H9 (cell line): ENCODE measurements around the gene SURF4. TPM values are rescaled to one million over a fixed set of nuclear protein-coding genes. Genes with fewer than 3 reads are reported as not detected.

Experiments used
- DNase-seq: peaks from one replicate; pipeline ENCODE4 v3.0.0-alpha.2; 2017
- H2AFZ ChIP-seq: one replicate; pipeline ENCODE4 v1.6.1; 2013; ENCODE audit warnings: mild to moderate bottlenecking, low read length, control low read depth, moderate library complexity
- H2AK5ac ChIP-seq: 2 replicates; pipeline ENCODE4 v1.6.1; 2013; ENCODE audit warnings: low read length, control low read depth, mixed read lengths; ENCODE audit not compliant: insufficient read length
- H2BK120ac ChIP-seq: one replicate; pipeline ENCODE4 v1.6.1; 2013; ENCODE audit warnings: low read depth, mild to moderate bottlenecking, low read length, control low read depth, inconsistent platforms; ENCODE audit not compliant: poor library complexity, severe bottlenecking
- H2BK12ac ChIP-seq: 2 replicates; pipeline ENCODE4 v1.6.1; 2013; ENCODE audit warnings: low read length, control low read depth, mixed read lengths, low read depth; ENCODE audit not compliant: insufficient read length
- H2BK15ac ChIP-seq: 2 replicates; pipeline ENCODE4 v1.6.1; 2013; ENCODE audit warnings: low read depth, low read length, control low read depth
- H2BK20ac ChIP-seq: one replicate; pipeline ENCODE4 v1.6.1; 2013; ENCODE audit warnings: low read depth, mild to moderate bottlenecking, low read length, control low read depth, inconsistent platforms; ENCODE audit not compliant: poor library complexity, severe bottlenecking
- H2BK5ac ChIP-seq: 2 replicates; pipeline ENCODE4 v1.6.1; 2013; ENCODE audit warnings: low read length, control low read depth, mixed read lengths; ENCODE audit not compliant: insufficient read length
- H3K14ac ChIP-seq: 2 replicates; pipeline ENCODE4 v1.6.1; 2013; ENCODE audit warnings: low read length, control low read depth; ENCODE audit not compliant: insufficient read depth
- H3K18ac ChIP-seq: 2 replicates; pipeline ENCODE4 v1.6.1; 2013; ENCODE audit warnings: low read depth, mild to moderate bottlenecking, mixed read lengths, low read length, control low read depth; ENCODE audit not compliant: insufficient read length
- H3K23ac ChIP-seq: 2 replicates; pipeline ENCODE4 v1.6.1; 2013; ENCODE audit warnings: low read length, control low read depth, mixed read lengths, low read depth; ENCODE audit not compliant: insufficient read length
- H3K23me2 ChIP-seq: 2 replicates; pipeline ENCODE4 v1.6.1; 2013; ENCODE audit warnings: low read depth, mild to moderate bottlenecking, mixed read lengths, low read length, control low read depth; ENCODE audit not compliant: insufficient read length, poor library complexity, severe bottlenecking
- H3K27ac ChIP-seq: 2 replicates; pipeline ENCODE4 v1.5.1; 2013; ENCODE audit warnings: low read length, control low read depth, mixed read lengths, low read depth; ENCODE audit not compliant: insufficient read length
- H3K27me3 ChIP-seq: 2 replicates; pipeline ENCODE4 v1.6.1; 2013; ENCODE audit warnings: low read length, control low read depth, inconsistent platforms; ENCODE audit not compliant: insufficient read depth
- H3K4ac ChIP-seq: 2 replicates; pipeline ENCODE4 v1.6.1; 2013; ENCODE audit warnings: low read depth, mild to moderate bottlenecking, control low read depth, inconsistent platforms, low read length, moderate library complexity
- H3K4me1 ChIP-seq: 2 replicates; pipeline ENCODE4 v1.6.1; 2013; ENCODE audit warnings: low read length, control low read depth, inconsistent platforms; ENCODE audit not compliant: insufficient read depth
- H3K4me2 ChIP-seq: 2 replicates; pipeline ENCODE4 v1.6.1; 2013; ENCODE audit warnings: low read length, control low read depth, mixed read lengths; ENCODE audit not compliant: insufficient read length, insufficient read depth
- H3K56ac ChIP-seq: 2 replicates; pipeline ENCODE4 v1.6.1; 2013; ENCODE audit warnings: low read depth, mild to moderate bottlenecking, mixed read lengths, low read length, control low read depth; ENCODE audit not compliant: insufficient read length
- H3K79me1 ChIP-seq: 2 replicates; pipeline ENCODE4 v1.6.1; 2013; ENCODE audit warnings: low read depth, mild to moderate bottlenecking, moderate library complexity, low read length, control low read depth, inconsistent platforms; ENCODE audit not compliant: insufficient read depth, poor library complexity, severe bottlenecking
- H3K79me2 ChIP-seq: 2 replicates; pipeline ENCODE4 v1.6.1; 2013; ENCODE audit warnings: low read length, control low read depth, inconsistent platforms; ENCODE audit not compliant: insufficient read depth
- H3K9ac ChIP-seq: 2 replicates; pipeline ENCODE4 v1.6.1; 2013; ENCODE audit warnings: low read length, control low read depth, mixed read lengths; ENCODE audit not compliant: insufficient read length; ENCODE audit errors: extremely low read depth
- H3K9me3 ChIP-seq: one replicate; pipeline ENCODE4 v1.6.1; 2013; ENCODE audit warnings: low read depth, low read length, inconsistent platforms; ENCODE audit not compliant: control insufficient read depth
- H3T11ph ChIP-seq: one replicate; pipeline ENCODE4 v1.6.1; 2013; ENCODE audit warnings: mild to moderate bottlenecking, low read length, control low read depth, inconsistent platforms
- H4K20me1 ChIP-seq: one replicate; pipeline ENCODE4 v1.6.1; 2013; ENCODE audit not compliant: control insufficient read depth, insufficient read length, insufficient read depth
- H4K5ac ChIP-seq: 2 replicates; pipeline ENCODE4 v1.6.1; 2013; ENCODE audit warnings: low read depth, mild to moderate bottlenecking, mixed read lengths, low read length, control low read depth; ENCODE audit not compliant: insufficient read length
- H4K8ac ChIP-seq: replicated peaks from 2 replicates; pipeline ENCODE4 v1.6.1; 2013; ENCODE audit warnings: low read length, control low read depth, mixed read lengths, low read depth; ENCODE audit not compliant: insufficient read length
- H4K91ac ChIP-seq: 2 replicates; pipeline ENCODE4 v1.6.1; 2013; ENCODE audit warnings: low read depth, mild to moderate bottlenecking, moderate library complexity, mixed read lengths, low read length, control low read depth; ENCODE audit not compliant: insufficient read length
- H3K27ac Mint-ChIP-seq, 3 experiments: 2 replicates in 2 of 3; 3 replicates in 1 of 3; pipeline ENCODE4 v1.8.0; 2020 to 2021; ENCODE audit warnings: mixed read lengths in 3 of 3, mild to moderate bottlenecking in 1 of 3, moderate library complexity in 1 of 3
- H3K27me3 Mint-ChIP-seq: 2 replicates; pipeline ENCODE4 v1.8.0; 2021; ENCODE audit warnings: low read depth, mild to moderate bottlenecking, moderate library complexity, mixed read lengths
- H3K36me3 Mint-ChIP-seq, 3 experiments: 2 replicates in 2 of 3; 3 replicates in 1 of 3; pipeline ENCODE4 v1.8.0; 2020 to 2021; ENCODE audit warnings: low read depth in 3 of 3, mixed read lengths in 3 of 3; ENCODE audit not compliant: insufficient read depth in 1 of 3
- H3K4me1 Mint-ChIP-seq, 2 experiments: 2 replicates each; pipeline ENCODE4 v1.8.0; 2020; ENCODE audit warnings: mixed read lengths in 2 of 2
- H3K4me3 Mint-ChIP-seq, 2 experiments: 2 replicates in 1 of 2; 3 replicates in 1 of 2; pipeline ENCODE4 v1.8.0; 2020 to 2021; ENCODE audit warnings: mild to moderate bottlenecking in 2 of 2, mixed read lengths in 2 of 2, moderate library complexity in 1 of 2
- H3K9me3 Mint-ChIP-seq, 2 experiments: 2 replicates in 1 of 2; 3 replicates in 1 of 2; pipeline ENCODE4 v1.8.0; 2020; ENCODE audit warnings: mild to moderate bottlenecking in 2 of 2, mixed read lengths in 2 of 2, moderate library complexity in 1 of 2
- CTCF ChIP-seq: fragments of 200-600 bp; sonication (generic); conservative IDR thresholded peaks from 3 replicates; pipeline ENCODE4 v1.8.0; 2021; ENCODE audit warnings: antibody characterized with exemption, mild to moderate bottlenecking
- WGBS: extraction: QIAGEN DNeasy Blood & Tissue Kit; methylation state at CpG from one replicate; pipeline ENCODE4 v1.1.7; 2013; ENCODE audit warnings: missing lambda C conversion rate, low lambda C conversion rate, mixed read lengths; ENCODE audit not compliant: insufficient read length; ENCODE audit errors: extremely low coverage; 5-methylcytosine and 5-hydroxymethylcytosine counted together
- total RNA-seq: library from RNA; stranded (reverse); gene quantifications from 2 replicates; pipeline ENCODE4 v1.2.1, GENCODE V29; 2021

Gene SURF4
- total RNA-seq, 1 experiment from 2014 or later, result 146 TPM

DNA sequence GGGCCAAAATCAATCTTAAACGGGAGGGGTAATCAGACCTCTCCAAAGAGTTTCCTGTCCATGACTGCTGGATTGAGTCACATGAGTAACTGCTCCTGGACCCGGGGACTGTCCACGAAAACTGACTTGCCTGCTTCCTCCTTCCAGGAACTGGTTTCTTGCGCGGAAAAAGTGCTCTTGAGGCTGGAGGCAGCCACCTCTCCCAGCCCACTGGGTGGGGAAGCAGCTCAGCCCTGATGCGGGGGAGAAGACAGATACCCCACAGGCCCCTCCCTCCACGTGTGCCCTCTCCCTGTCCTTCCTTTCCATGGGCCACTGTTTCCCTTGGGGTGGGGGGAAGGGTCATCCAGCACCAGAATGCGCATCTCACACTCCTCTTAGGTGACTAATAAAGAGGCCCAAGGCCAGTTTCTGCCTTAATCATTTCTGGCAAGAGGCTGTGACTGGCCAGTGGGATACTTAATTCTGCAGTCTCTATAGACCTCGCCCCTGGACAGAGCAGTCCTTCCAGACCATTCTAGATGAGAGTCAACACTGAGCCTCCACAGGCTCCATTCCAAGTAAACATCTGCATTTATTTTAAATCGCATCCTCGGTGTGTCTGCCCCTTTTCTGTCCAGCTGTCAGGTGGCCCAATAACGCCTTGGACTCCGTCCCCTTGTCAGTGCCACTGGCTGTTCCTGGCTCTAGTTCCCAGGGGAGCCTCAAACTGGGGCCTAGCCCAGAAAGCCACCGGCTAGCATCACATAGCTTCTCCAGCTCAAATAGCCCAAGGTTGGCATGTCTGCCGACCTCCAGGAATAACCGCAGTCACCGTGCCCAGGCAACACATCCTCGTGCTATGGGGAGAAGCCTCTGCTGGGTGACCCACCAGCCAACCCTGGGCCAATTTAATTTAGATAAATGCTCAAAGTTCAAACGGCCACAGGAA, 29.9 kb upstream of the SURF4 start:
- H4K20me1 ChIP-seq, result peaks cover 4% of the 10 kb centered on the region
- H3K36me3 Mint-ChIP-seq, result peaks cover 37 to 63% (median 57%) of the 10 kb centered on the region in 3 experiments; a peak in 6 of 7 replicates
- H2BK120ac ChIP-seq, result no peak overlapping the region
- no peak overlapping the region for H2BK12ac ChIP-seq
- H2BK20ac ChIP-seq, result no peak overlapping the region
- no peak overlapping the region for H3K27ac Mint-ChIP-seq
- no peak overlapping the region for H2BK5ac ChIP-seq
- no peaks in the 10 kb centered on the region for H3K4me1 ChIP-seq
- H3K14ac ChIP-seq, result no peak overlapping the region
- H3K4me3 Mint-ChIP-seq, result no peak overlapping the region; a peak in 1 of 5 replicates
- peaks cover 0 to 2% of the 10 kb centered on the region in 2 experiments; a peak in 1 of 4 replicates for H3K4me1 Mint-ChIP-seq
- no peak overlapping the region for H3K4me2 ChIP-seq
- no peak for DNase-seq
- H3K23me2 ChIP-seq, result no peaks in the 10 kb centered on the region
- no peaks in the 10 kb centered on the region for H3K27me3 ChIP-seq
- H3K27ac ChIP-seq, result no peak overlapping the region
- H3K56ac ChIP-seq, result no peak overlapping the region
- H3K9me3 Mint-ChIP-seq, result no peaks in the 10 kb centered on the region
- H3T11ph ChIP-seq, result no peak overlapping the region
- H3K27me3 Mint-ChIP-seq, result no peaks in the 10 kb centered on the region
- H3K18ac ChIP-seq, result no peak overlapping the region
- no peaks in the 10 kb centered on the region for H3K79me1 ChIP-seq
- no CpG with 5 or more reads among the region's 19 CpGs for WGBS
- no peaks in the 10 kb centered on the region for H3K9me3 ChIP-seq
- no peak overlapping the region for H4K5ac ChIP-seq
- H3K4ac ChIP-seq, result no peak overlapping the region
- no peak overlapping the region for H2BK15ac ChIP-seq
- H4K91ac ChIP-seq, result no peak overlapping the region
- no peak overlapping the region for H4K8ac ChIP-seq
- TF ChIP-seq CTCF, result no peak
- no peak overlapping the region for H3K23ac ChIP-seq
- H2AK5ac ChIP-seq, result no peak overlapping the region
- H3K9ac ChIP-seq, result no peak overlapping the region
- no peaks in the 10 kb centered on the region for H3K79me2 ChIP-seq
- H2AFZ ChIP-seq, result no peak overlapping the region
